Parietal lobe (tissue), 1 donor: ENCODE measurements around the gene LYSET. TPM values are rescaled to one million over a fixed set of nuclear protein-coding genes. Genes with fewer than 3 reads are reported as not detected.

Source experiments
- total RNA-seq: library from RNA; depleted of rRNA; stranded (reverse); fragments of >200 nt; gene quantifications from one replicate; pipeline ENCODE4 v1.2.3, GENCODE V29; 2014

Gene LYSET
- 13.5 TPM for total RNA-seq

GRCh38 chr14:93184391-93185348 lies at the start of gene LYSET, which contains the start of gene MOAP1:
Gene LYSET (plus strand): TSS chr14:93185317. CDS start chr14:93185406, 89 bp downstream.
Gene MOAP1 (minus strand): TSS chr14:93184897. CDS start chr14:93184242, 655 bp downstream.

GRCh38 chr14:93206793-93207467 lies 21.8 kb downstream of the LYSET start, which contains the start of the genes GON7 and UBR7:
Gene GON7 (minus strand): TSS chr14:93207065. CDS start chr14:93207037, 28 bp downstream.
Gene UBR7 (plus strand): TSS chr14:93207256. CDS start chr14:93207292, 36 bp downstream.

Other genes with a start within 250 kb of the LYSET start
- 32.2 TPM for gene ITPK1, start 69.4 kb upstream of the LYSET start, total RNA-seq
- gene MOAP1, start 420 bp upstream of the LYSET start, total RNA-seq: 59.5 TPM
- gene GON7, start 21.7 kb downstream of the LYSET start, total RNA-seq: 6.9 TPM
- gene UBR7, start 21.9 kb downstream of the LYSET start, total RNA-seq: 41.0 TPM
- gene BTBD7, start 147.7 kb downstream of the LYSET start, total RNA-seq: 49.1 TPM
- gene COX8C, start 161.9 kb downstream of the LYSET start, total RNA-seq: not detected
- 94.2 TPM for gene UNC79, start 245.6 kb downstream of the LYSET start, total RNA-seq